Lower leg skin (tissue), 3 donors: Measurements from ENCODE around the gene CD34.

Experiments
- POLR2A ChIP-seq, 2 donors: fragments of 450-650 bp; IDR thresholded peaks; one replicate each; pipeline ENCODE4 v1.6.1; 2016 to 2017; ENCODE audit warnings: antibody characterized with exemption in 2 of 2, mild to moderate bottlenecking in 1 of 2, moderate library complexity in 1 of 2
- TF ChIP-seq, protein P1 (sequence below), 3 donors: fragments of 450-650 bp; IDR thresholded peaks; one replicate each; pipeline ENCODE4 v1.5.1; 2016; ENCODE audit warnings: antibody characterized with exemption in 3 of 3, mild to moderate bottlenecking in 3 of 3, moderate library complexity in 2 of 3

DNA sequence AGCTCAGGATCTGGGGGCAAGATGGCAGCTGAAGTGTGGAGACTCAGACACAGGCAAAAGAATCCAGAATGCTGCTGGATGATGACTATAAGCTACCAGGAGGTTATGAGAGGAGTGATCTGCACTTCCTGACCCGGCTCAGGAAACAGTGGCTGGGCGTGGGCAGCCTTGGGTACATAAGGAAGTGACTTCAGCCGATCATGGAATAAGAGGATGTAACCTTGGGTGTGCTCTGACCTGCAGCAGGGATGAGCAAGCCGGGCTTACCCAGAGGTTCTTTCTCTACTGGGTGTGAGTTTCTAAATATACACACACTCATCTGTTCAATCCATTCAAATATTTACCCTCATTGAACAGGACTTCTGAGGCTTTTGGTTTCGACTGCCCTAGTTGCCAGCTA is 62.7 kb downstream of the CD34 start:
- TF ChIP-seq, protein P1, sequence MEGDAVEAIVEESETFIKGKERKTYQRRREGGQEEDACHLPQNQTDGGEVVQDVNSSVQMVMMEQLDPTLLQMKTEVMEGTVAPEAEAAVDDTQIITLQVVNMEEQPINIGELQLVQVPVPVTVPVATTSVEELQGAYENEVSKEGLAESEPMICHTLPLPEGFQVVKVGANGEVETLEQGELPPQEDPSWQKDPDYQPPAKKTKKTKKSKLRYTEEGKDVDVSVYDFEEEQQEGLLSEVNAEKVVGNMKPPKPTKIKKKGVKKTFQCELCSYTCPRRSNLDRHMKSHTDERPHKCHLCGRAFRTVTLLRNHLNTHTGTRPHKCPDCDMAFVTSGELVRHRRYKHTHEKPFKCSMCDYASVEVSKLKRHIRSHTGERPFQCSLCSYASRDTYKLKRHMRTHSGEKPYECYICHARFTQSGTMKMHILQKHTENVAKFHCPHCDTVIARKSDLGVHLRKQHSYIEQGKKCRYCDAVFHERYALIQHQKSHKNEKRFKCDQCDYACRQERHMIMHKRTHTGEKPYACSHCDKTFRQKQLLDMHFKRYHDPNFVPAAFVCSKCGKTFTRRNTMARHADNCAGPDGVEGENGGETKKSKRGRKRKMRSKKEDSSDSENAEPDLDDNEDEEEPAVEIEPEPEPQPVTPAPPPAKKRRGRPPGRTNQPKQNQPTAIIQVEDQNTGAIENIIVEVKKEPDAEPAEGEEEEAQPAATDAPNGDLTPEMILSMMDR (IDR thresholded peaks at IDR 0.05) = no peak
- TF ChIP-seq POLR2A (IDR thresholded peaks at IDR 0.05) = no peak
